ENCODE results near the gene DPEP2NB. TPM values are rescaled to one million over a fixed set of nuclear protein-coding genes. Genes with fewer than 3 reads are reported as not detected.
A peak's percentile ranks its signal among the peaks of the same experiment; 100 is the strongest.

DPEP2NB gene
- total and polyA plus RNA-seq, 4 donors: not detected

GRCh38 chr16:67971111-67971510, 44.6 kb downstream of the DPEP2NB start (continued):
- TF ChIP-seq CTCF (IDR thresholded peaks at IDR 0.05; ENCODE audit: low read depth, low read length, missing input control): no peak
- TF ChIP-seq JUND (IDR thresholded peaks at IDR 0.05): no peak
- no peak for TF ChIP-seq RAD21 (IDR thresholded peaks at IDR 0.05)
- TF ChIP-seq MAX (IDR thresholded peaks at IDR 0.05): no peak
- no peak for TF ChIP-seq EGR1 (IDR thresholded peaks at IDR 0.05; ENCODE audit: low read depth in 2 of 2)
- TF ChIP-seq SP1 (IDR thresholded peaks at IDR 0.05): no peak
- no peak for TF ChIP-seq YY1 (IDR thresholded peaks at IDR 0.05)

GRCh38 chr16:67969254-67970039, 46.3 kb downstream of the DPEP2NB start:
- peak overlapping the region; percentile 63 to 80 (median 76) for H3K4me3 ChIP-seq (ENCODE audit: low read depth in 1 of 3, low read length in 3 of 3)
- H3K9ac ChIP-seq (ENCODE audit: low read depth in 1 of 2, low read length in 2 of 2): peak overlapping the region; percentile 60 to 67
- TF ChIP-seq CTCF (IDR thresholded peaks at IDR 0.05; ENCODE audit: low read depth, low read length, missing input control): no peak
- TF ChIP-seq FOXA1 (IDR thresholded peaks at IDR 0.05): no peak
- TF ChIP-seq EGR1 (IDR thresholded peaks at IDR 0.05; ENCODE audit: low read depth in 2 of 2): no peak
- no peak for TF ChIP-seq ATF3 (IDR thresholded peaks at IDR 0.05)
- TF ChIP-seq HNF4G (IDR thresholded peaks at IDR 0.05): no peak
- no peak for TF ChIP-seq RXRA (IDR thresholded peaks at IDR 0.05)
- no peak for TF ChIP-seq RAD21 (IDR thresholded peaks at IDR 0.05)
- TF ChIP-seq JUND (IDR thresholded peaks at IDR 0.05): no peak
- TF ChIP-seq SP1 (IDR thresholded peaks at IDR 0.05): no peak
- TF ChIP-seq REST (IDR thresholded peaks at IDR 0.05): no peak
- TF ChIP-seq FOXA2 (IDR thresholded peaks at IDR 0.05): no peak
- TF ChIP-seq GABPA (IDR thresholded peaks at IDR 0.05 in 1 of 2, conservative IDR thresholded peaks at IDR 0.05 in 1 of 2): no peak
- TF ChIP-seq TAF1 (conservative IDR thresholded peaks at IDR 0.05): no peak
- no peak for TF ChIP-seq MAX (IDR thresholded peaks at IDR 0.05)
- TF ChIP-seq NR2F2 (IDR thresholded peaks at IDR 0.05): no peak
- H3K4me1 ChIP-seq (ENCODE audit: control insufficient read depth in 4 of 4, insufficient read depth in 4 of 4, low read length in 3 of 4): peaks cover 3 to 26% (median 18%) of the 10 kb centered on the region in 4 donors
- peak; percentile 66 for DNase-seq (ENCODE audit: low spot score)
- WGBS: 55% methylated on average over 40 of the region's 40 CpGs
- H3K27me3 ChIP-seq (ENCODE audit: control insufficient read depth in 4 of 4, insufficient read depth in 4 of 4, low read length in 3 of 4): no peaks in the 10 kb centered on the region
- H3K36me3 ChIP-seq (ENCODE audit: control insufficient read depth in 4 of 4, insufficient read depth in 3 of 4, low read depth in 1 of 4, low read length in 3 of 4): no peaks in the 10 kb centered on the region
- no peaks in the 10 kb centered on the region for H3K9me3 ChIP-seq (ENCODE audit: control insufficient read depth in 4 of 4, low read length in 3 of 4)
- H3K27ac ChIP-seq (ENCODE audit: low read depth in 1 of 2, low read length in 2 of 2): peak overlapping the region; percentile 80 to 91

All from liver (tissue), 9 donors.